NCI-H1092 (cell line): ENCODE data around the gene CHMP3.
"Not testable (repeated sequence)": the region's sequence is repeated elsewhere in the genome, so short reads cannot be mapped to it uniquely, and the experiment has no call there.

Experiments used
- DNase-seq: peaks from one replicate; lab custom pipeline; 2025; lab: John Stamatoyannopoulos, UW

CHMP3 gene

DNA sequence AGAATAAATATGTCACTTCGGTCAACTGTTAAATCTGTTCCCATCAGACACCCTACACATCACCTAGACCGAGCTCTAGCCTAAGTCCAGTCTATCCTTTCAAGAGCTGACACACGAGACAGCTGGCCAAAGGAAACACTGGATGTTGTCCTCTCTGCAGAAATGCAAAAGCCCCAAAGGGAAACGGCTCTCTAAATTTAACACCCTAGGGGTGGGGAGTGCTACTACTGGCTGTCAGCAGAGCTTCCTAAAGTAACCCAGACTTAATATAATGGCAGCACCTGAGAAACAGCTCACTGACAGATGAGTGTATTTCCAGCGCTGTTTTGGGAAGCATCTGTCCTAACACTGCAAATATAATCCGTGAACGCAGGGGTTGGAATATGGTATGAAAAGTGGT is 55.6 kb downstream of the CHMP3 start:
- no peak for DNase-seq

DNA sequence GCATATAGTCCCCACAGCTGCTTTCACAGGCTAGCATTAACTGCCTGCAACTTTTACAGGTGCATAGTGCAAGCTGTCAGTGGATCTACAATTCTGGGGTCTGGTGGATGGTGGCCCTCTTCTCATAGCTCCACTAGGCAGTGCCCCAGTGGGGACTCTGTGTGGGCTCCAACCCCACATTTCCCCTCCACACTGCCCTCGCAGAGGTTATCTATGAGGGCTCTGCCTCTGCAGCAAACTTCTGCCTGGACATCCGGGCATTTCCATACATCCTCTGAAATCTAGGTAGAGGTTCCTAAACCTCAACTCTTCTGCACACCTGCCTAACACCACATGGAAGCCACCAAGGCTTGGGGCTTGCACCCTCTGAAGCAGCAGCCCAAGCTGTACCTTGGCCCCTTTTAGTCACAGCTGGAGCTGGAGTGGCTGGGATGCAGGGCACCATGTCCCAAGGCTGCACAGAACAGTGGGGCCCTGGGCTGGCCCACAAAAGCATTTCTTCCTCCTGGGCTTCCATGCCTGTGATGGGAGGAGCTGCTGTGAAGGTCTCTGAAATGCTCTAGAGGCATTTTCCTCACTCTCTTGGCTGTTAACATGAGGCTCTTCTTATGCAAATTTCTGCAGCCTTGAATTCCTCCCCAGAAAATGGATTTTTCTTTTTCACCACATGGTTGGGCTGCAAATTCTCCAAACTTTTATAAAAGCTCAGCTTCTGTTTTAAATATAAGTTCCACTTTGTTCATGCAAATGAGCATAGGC is 62.7 kb downstream of the CHMP3 start:
- DNase-seq: no peak

DNA sequence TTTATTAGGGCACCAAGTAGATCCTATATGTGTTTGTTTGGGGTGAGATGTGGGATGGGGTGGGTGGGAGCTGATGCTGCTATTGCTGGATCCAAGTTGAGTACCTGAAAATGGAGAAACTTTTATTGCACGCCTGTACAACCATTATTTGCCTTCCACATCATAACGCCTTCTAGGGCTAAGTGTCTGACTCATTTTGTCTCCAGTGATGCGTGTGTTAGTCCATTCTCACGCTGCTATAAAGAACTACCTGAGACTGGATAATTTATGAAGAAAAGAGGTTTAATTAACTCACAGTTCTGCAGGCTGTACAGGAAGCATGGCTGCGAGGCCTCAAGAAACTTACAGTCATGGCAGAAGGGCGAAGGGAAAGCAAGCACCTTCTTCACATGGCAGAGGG is 63.9 kb downstream of the CHMP3 start:
- DNase-seq: no peak

DNA sequence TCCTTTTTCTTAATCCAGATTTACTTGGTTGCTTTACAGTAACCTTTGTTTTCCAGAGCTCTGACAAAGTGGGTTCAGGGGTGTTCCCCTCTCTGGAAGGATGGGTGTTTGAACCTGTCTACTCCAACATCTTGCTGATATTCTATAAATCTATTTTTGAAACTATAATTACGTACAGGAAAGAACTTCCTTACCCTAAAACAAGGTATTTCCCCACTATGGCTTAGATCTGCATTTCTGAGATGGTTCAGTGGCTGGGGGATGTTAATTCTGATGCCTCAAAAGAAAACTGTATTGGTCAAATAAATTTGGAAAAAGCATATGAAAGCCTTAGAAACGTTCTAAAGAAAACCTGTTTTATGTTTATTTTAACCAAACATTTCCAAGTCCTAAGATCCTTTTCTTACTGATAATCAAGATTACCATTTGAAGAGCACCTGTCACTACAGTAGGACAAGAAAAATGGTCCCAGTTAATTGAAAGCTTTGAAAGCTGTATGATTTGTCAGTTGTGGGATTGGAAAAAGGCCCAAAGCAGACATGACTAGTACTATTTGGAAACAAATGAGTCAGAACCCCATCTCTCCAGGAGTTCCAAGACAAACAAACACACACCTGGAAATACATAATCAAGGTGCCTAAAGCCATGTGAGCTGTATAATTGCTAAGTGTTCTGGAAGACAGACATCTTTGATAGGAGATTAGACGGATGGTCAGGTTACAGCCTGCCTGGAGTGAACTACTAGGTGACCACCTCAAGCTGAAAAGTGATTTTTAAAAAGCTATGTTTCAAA is 64.6 kb downstream of the CHMP3 start:
- no peak for DNase-seq

DNA sequence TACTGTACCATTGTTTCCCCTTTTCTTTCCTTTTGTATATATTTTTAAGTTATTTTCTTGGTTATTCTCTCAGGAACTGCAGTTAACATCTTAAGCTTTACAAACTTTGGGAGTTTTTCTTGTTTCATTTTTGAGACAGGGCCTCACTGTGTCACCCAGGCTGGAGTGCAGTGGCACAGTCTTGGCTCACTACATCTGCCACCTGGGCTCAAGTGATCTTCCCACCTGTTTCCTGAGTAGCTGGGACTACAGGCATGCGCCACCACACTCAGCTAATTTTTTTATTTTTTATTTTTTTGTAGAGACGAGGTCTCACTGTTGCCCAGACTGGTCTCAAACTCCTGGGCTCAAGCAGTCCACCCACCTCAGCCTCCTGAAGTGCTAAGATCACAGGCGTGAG is 66.9 kb downstream of the CHMP3 start:
- DNase-seq: not testable (repeated sequence)

DNA sequence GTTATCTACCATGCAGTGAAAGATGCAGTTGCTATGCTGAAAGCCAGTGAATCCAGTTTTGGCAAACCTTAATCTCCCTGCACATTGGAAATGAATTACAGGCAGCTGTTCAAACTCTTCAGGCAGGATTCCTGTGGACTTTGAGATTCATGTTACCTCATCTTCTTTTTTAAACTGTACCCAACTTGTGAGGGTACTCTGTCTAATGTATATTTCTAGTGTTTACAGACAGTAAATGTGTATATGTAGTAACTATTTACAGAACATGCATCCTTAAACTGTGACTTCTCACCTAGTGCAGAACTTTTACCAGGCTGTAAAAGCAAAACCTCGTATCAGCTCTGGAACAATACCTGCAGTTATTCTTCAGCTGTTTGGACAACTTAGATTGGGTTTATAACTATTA is 71.2 kb downstream of the CHMP3 start:
- no peak for DNase-seq

DNA sequence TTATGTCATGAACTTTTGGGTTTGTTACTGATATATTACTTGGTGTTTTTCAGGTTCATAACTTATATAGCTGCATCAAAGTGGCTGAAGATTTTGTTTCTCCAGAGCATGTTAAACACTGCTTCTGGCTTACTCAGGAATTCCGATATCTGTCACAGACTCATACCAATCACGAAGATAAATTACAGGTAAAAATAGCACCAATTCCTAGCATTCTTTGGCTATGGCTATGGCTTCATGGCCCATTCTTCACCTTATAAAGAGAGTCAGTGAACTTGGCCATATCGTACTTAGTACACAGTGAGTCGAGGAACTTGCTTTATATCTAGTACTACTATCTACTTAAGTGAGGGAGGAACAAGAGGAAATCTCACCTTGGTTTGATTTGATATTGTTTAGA is 72.2 kb downstream of the CHMP3 start:
- DNase-seq: no peak

DNA sequence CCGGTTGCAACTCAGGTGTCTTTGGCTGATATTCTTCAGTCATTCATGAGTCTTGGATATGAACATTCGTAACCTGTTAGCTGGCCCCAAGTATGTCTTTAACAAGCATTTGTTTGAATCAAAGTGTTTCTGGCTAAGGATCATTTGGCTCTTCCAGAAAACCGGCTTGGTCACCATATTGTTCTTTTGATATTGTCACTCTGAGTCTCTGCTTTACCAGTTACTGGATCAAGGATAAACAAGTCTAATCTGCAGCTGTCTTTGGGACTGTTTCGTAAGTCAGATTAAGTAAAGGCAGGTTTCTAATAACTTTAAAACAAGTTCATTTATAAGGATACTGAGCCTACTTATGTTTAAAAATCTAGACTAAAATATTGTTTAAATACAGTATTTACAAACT is 73.0 kb downstream of the CHMP3 start:
- DNase-seq: no peak

DNA sequence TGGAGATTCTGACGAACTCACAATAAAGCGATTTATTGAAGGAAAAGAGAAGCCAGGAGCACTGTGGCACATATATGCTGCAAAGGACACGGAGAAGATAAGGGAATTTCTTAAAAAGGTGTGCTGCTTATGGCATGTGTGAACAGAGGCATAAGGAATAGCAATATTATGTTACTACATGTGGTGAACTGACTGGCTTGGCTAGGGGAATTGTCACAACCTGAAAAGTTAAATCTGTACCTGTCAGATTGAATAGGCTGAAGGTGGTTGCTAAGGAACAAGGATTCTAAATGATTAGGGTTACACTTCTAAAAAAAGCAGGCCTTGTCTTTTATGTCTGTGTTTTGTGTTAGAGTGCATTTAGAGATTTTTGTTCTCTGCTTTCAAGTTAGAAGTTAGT is 73.7 kb downstream of the CHMP3 start:
- no peak for DNase-seq

DNA sequence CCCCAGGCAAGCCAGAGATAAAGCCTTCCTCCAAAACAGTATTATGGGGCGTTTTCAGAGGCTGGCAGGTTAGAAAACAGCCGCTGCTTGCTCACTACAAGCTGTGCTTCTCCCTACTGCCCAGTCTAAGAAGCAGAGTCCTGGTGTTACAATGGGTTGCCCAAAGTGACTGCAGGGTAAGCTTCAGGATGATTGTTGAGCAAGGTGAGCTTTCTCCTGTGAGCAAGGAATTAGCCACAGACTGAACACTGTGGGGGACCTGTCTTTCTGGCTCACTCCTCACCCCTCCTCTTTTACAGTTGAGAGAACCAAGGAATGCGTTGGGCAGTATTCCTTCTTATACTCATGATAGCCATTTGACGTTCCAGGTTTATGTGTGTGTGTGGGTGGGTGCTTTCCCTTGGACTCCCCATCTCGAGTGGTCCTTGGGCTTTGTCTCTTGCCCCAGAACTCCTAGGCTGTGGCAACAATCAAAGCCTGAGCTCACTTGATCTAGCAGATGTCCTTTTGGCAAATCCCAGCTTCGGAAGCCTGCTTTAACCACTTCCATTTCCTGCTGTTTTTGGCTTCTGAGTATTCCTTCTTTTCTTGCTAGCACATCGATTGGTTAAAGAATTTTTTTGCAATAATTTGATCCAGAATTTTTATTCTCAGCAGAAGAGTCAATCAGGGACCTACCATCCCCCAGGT is 74.5 kb downstream of the CHMP3 start:
- DNase-seq: no peak

DNA sequence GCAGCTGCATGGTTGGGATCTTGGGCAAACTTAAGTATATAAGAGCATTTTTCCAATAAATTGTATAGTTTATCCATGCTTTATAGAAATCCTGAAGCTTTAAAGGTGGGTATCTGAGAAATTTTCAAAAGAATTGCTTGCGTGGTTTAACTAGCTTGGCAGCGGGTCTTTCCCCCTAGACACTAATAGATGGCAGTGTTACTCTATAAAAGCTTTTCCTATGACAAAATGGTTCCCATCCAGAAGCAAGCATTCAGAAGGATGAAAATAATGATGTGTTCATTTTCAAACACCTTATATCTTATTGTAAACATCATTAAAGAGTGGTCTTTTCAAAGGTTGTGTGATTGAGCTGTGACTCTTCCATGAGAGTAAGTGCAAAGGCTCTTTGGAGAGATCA is 76.2 kb downstream of the CHMP3 start:
- DNase-seq: no peak

DNA sequence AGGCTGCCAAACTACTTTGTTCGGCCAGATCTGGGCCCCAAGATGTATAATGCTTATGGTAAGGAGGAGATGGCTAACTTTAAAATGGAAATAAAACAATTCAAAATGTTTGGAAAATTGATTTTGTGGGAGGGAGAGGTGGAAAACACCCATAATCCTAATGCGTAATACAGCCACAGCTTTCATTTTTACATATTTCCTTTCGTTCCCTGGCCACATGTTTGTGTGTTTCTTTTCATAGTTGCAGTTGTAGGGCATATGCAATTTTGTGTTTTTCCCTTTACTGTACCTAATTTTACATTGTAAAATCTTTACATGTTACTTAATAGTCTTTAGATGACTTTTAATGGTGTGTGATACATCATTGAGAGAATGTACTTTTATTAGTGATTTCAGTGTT is 77.4 kb downstream of the CHMP3 start:
- DNase-seq: no peak

DNA sequence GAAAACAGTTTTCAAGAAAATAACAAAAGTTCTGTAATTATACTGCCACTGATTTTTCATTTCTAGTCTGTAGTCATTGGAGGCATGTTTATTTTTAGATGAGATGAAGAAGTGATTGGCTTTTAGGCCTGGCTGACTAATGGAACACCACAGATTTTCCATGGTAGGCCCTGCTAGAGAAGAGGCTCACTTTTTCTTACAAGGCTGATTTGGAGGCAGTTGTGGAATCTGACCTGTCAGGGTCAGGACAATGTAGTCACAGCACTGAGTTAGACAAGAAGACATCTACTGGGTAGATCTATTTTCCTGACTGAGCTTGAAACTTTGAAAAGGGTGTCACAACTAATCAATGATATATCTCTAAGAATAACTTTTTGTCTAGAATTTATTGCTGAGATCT is 78.1 kb downstream of the CHMP3 start:
- no peak for DNase-seq

DNA sequence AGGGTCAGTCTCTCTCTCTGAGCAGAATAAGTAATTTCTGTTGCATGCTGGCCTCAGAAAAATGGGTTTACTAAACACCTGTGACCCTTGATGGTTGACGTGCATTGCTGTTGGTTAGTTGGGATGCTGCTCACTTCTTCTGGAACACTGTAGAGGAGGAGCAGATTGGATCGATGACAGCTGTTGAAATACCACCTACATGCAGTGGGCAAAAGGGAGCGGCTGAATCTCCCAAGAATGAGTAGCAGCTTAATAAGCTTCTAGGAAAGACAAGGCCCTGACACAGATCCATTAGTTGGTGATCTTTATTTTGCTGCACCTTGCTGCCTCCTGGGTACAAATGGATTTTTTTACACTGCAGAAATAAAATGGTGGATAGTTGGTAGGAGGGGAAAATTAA is 78.9 kb downstream of the CHMP3 start:
- no peak for DNase-seq

DNA sequence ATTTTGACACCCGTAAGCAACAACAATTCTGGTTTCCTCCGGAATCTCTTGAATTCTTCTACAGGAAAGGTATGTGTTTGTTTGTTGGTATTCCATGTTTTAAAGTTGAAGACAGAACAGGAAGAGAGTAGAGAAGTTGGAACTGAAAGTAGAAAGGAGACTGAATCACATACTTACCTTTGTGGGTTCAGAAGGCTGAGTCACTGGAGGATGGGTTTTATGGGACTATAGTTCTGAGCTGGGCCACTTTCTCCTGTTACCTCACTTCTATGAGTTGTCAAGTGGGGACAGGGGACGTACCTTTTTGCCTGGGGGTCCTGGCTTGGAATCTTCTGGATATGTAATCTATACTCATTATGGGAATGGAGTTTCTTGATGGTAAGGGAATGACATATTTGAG is 81.2 kb downstream of the CHMP3 start:
- DNase-seq: no peak

DNA sequence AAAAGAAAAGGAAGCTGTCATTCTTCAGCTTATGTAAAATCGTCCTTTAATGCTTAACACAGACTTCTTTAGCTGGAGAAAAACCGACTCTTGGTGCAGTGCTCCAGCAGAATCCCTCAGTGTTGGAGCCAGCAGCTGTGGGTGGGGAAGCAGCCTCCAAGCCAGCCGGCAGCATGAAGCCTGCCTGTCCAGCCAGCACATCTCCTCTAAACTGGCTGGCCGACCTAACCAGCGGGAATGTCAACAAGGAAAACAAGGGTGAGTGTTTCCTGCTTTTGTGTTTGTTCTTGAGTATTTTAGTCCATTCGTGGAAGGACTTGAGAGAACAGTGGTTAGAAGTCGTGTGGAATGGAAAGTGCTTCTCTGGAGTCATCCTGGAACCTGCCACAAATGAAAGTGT is 83.1 kb downstream of the CHMP3 start:
- DNase-seq: no peak

DNA sequence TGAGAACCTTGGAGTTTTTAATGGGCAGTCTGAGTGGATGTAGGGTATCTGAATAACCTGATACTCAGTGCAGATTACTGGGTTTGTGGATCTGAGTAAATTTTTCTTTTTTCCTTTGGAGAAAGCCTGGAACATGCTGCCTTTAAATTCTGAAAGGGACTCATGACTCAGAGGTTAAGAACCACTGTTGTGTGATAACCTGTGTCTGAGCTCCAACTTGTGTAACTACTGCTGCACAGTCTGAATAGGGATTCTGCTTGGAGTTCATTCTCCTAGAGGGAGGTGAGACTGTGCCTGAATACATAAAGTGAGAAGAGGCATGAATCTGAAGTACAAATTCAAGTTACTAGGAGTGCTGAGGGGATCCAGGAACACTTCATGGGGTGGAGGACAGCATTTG is 85.9 kb downstream of the CHMP3 start:
- DNase-seq: no peak

DNA sequence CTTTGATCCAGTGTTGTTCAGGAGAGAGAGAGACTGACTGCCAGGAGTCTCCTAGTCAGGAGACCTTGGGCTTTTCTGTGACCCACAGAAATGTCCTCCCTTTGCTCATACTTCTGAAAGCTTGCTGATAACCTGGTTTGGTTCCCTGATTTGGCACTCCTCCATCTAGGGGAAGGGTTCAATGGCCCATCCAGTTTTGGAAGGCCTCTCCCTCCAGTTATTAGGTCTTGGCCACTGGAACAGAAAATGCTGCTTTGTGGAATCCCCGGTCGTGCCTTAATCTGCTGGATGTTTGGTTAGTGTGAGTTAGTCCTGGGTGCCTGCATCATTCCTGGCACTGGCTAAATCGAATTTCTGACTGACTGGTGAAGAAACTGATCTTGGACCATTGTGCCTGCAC is 86.3 kb downstream of the CHMP3 start:
- no peak for DNase-seq

DNA sequence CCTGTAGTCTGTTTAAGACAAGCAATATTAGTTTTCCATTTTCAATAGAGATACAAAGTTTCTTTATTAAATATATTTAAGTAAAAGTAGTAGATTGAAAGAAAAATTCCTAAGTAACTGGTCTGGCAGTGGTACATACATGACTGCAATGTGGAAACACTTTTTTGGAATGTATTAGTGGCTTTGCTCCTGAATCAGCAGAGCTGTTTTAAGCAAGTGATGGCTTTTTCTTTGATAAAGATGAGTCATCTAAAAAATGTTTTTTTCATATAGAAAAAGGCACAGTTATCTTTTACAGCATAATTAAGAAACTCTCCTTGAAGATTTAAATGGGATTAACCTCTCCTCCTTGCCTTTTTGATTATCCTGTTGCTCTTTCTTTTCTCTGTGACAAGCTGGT is 87.2 kb downstream of the CHMP3 start:
- no peak for DNase-seq

DNA sequence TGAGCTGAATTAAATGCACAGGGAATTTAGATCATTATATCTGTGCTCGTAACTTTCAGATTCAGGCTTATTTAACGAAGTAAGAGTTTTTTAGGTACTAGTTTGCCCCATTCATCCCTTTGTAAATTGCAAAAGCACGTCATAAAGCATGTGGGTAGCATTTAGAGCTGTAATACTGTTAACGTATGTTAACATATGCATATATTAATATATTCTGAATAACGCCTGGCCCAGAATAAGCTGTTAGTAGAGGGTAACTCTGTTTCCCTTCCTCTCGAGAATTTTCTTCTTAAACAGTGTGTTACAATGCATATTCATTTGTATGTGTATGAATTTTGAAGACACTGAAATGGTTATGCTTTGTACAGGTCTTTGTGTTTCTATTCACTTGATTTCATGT is 91.6 kb downstream of the CHMP3 start:
- DNase-seq: no peak

DNA sequence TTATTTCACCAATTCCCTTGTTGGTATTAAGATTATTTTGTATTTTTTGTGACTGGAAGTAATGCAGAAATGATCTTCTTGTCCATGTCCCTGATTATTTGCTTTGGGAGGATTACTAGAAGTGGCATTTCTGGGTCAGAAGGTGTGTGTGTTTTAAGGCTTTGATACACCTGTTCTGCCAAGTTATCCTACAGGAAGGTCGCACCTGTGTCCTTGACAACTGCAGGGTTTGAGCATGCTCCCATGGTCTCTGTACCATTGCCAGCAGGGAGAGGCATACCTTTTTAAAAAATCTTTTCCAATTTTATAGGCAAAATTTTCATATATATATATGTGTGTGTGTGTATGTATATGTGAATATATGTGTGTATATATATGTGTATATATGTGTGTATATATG is 92.4 kb downstream of the CHMP3 start:
- DNase-seq: no peak

DNA sequence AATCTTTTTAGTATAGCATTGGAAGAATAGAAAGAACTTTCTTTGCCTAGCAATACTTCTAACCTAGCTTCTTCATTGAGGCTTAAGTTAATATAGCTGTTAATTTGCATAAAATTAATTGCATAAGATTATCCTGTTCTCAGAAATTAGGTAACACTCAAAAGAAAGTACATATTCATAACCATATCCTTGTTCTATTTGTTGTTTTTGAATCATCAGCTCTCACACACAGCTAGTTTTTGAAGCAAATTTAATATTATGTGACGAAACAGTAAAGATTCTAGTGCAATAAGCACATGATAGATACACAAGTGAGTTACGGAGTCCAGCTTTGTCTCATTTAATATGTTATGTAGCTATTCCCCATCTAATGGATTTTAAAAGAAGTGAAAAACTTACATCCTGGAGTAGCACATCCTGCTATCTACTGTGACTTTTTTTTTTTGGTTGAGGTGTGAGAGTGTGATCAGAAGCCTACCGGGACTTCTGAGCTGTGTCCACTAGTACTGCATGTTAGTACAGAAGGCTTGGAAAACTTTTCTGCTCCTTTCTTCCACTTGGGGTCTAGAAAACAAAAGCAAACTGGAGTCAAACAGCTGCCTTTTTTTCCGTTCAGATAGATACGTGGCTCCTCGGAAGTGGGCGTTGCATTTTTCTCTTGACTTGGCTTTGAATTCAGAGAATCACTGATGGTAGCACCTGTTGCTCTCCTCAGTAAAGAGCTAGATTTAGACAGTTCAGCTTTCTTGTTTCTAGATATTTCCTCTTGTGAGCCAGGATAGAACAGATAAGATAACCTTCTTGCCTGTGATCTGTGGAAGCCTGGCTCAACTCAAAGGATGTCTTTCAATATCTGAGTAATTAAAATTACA is 94.8 kb downstream of the CHMP3 start:
- no peak for DNase-seq
